Measurements from ENCODE around the gene HS3ST1.

The HS3ST1 gene

GRCh38 chr4:11470438-11471045, 41.8 kb upstream of the HS3ST1 start:
- no peak for TF ChIP-seq YY1 (IDR thresholded peaks at IDR 0.05; ENCODE audit: low read depth)
- no peak for TF ChIP-seq EP300 (IDR thresholded peaks at IDR 0.05; ENCODE audit: borderline replicate concordance)
- TF ChIP-seq TCF12 (IDR thresholded peaks at IDR 0.05; ENCODE audit: low read depth): no peak
- no peak for TF ChIP-seq NFIC (IDR thresholded peaks at IDR 0.05)
- no peak for TF ChIP-seq REST (IDR thresholded peaks at IDR 0.05; ENCODE audit: low read depth)
- no peak for TF ChIP-seq EGR1 (IDR thresholded peaks at IDR 0.05)
- no peak for TF ChIP-seq TEAD4 (IDR thresholded peaks at IDR 0.05)
- no peak for TF ChIP-seq CEBPB (IDR thresholded peaks at IDR 0.05)
- TF ChIP-seq FOXM1 (IDR thresholded peaks at IDR 0.05; ENCODE audit: borderline replicate concordance, low read depth): no peak

GRCh38 chr4:11469650-11470437, 41.1 kb upstream of the HS3ST1 start:
- TF ChIP-seq NFIC (IDR thresholded peaks at IDR 0.05) (no peak), EGR1 (IDR thresholded peaks at IDR 0.05) (no peak)

- TF ChIP-seq REST (IDR thresholded peaks at IDR 0.05; ENCODE audit: low read depth) (no peak), TEAD4 (IDR thresholded peaks at IDR 0.05) (peak; percentile 45)
These were observed 40.2 kb upstream of the HS3ST1 start for GRCh38 chr4:11468901-11469300.

GRCh38 chr4:11467931-11468330, 39.2 kb upstream of the HS3ST1 start:
- TF ChIP-seq CEBPB (IDR thresholded peaks at IDR 0.05): no peak
- TF ChIP-seq TCF12 (IDR thresholded peaks at IDR 0.05; ENCODE audit: low read depth): no peak
- no peak for TF ChIP-seq CREB1 (IDR thresholded peaks at IDR 0.05; ENCODE audit: low read depth)
- no peak for TF ChIP-seq ZBTB7A (IDR thresholded peaks at IDR 0.05; ENCODE audit: low read depth)
- no peak for TF ChIP-seq FOXM1 (IDR thresholded peaks at IDR 0.05; ENCODE audit: borderline replicate concordance, low read depth)
- no peak for TF ChIP-seq REST (IDR thresholded peaks at IDR 0.05; ENCODE audit: low read depth)
- TF ChIP-seq RAD21 (IDR thresholded peaks at IDR 0.05; ENCODE audit: low read depth): no peak
- TF ChIP-seq YY1 (IDR thresholded peaks at IDR 0.05; ENCODE audit: low read depth): no peak

- TF ChIP-seq REST (IDR thresholded peaks at IDR 0.05; ENCODE audit: low read depth): no peak
- no peak for TF ChIP-seq TAF1 (IDR thresholded peaks at IDR 0.05; ENCODE audit: low read depth)
- TF ChIP-seq USF1 (IDR thresholded peaks at IDR 0.05): no peak
- no peak for TF ChIP-seq NFIC (IDR thresholded peaks at IDR 0.05)
- no peak for TF ChIP-seq EGR1 (IDR thresholded peaks at IDR 0.05)
These were observed 35.0 kb upstream of the HS3ST1 start for GRCh38 chr4:11463707-11464106.

All from Ishikawa (cell line).